A549 (cell line): ENCODE results near the gene FAM20B.

ENCODE experiments used
- BHLHE40 ChIP-seq: IDR thresholded peaks from 2 replicates; pipeline ENCODE4 v1.6.1; 2012; ENCODE audit warnings: low read depth, low read length, inconsistent platforms
- EP300 ChIP-seq, 2 experiments: fragments of >200 bp; sonication (Bioruptor Twin); formaldehyde crosslinking; IDR thresholded peaks; 2 replicates in 1 of 2; 3 replicates in 1 of 2; pipeline ENCODE4 v1.6.1; 2016 to 2017
- ESRRA ChIP-seq: fragments of 150-350 bp; IDR thresholded peaks from 2 replicates; pipeline ENCODE4 v1.6.1; 2014; ENCODE audit warnings: mild to moderate bottlenecking, low read length, borderline replicate concordance
- KDM1A ChIP-seq: fragments of 200-600 bp; sonication (generic); IDR thresholded peaks from 2 replicates; pipeline ENCODE4 v1.6.1; 2016; ENCODE audit warnings: low read depth, mild to moderate bottlenecking
- KDM5A ChIP-seq: fragments of 200-600 bp; sonication (generic); IDR thresholded peaks from 2 replicates; pipeline ENCODE4 v1.6.1; 2016; ENCODE audit warnings: antibody characterized with exemption, mild to moderate bottlenecking
- MAFK ChIP-seq: fragments of 450-650 bp; IDR thresholded peaks from 2 replicates; pipeline ENCODE4 v1.6.1; 2014; ENCODE audit not compliant: partially characterized antibody
- RNF2 ChIP-seq: fragments of 200-600 bp; sonication (generic); IDR thresholded peaks from 2 replicates; pipeline ENCODE4 v1.6.1; 2016; ENCODE audit warnings: low read depth, mild to moderate bottlenecking, antibody characterized with exemption, moderate library complexity, borderline replicate concordance
- SREBF2 ChIP-seq: fragments of 450-650 bp; IDR thresholded peaks from 2 replicates; pipeline ENCODE4 v1.6.1; 2014; ENCODE audit warnings: mild to moderate bottlenecking, moderate library complexity
- TF ChIP-seq, protein P1 (sequence below): fragments of >200 bp; sonication (Bioruptor Twin); formaldehyde crosslinking; IDR thresholded peaks from 3 replicates; pipeline ENCODE4 v1.5.1; 2016
- TF ChIP-seq, protein P2 (sequence below): IDR thresholded peaks from 2 replicates; pipeline ENCODE4 v1.6.1; 2012
- TF ChIP-seq, protein P3 (sequence below): fragments of 250-450 bp; sonication (Bioruptor Pico); IDR thresholded peaks from 2 replicates; pipeline ENCODE4 v1.5.0; 2020; ENCODE audit warnings: low read depth, mild to moderate bottlenecking, moderate library complexity
- TF ChIP-seq, protein P4 (sequence below): IDR thresholded peaks from 2 replicates; pipeline ENCODE4 v1.6.1; 2012
- TF ChIP-seq, protein P5 (sequence below): fragments of 200-600 bp; sonication (generic); IDR thresholded peaks from 2 replicates; pipeline ENCODE4 v1.6.1; 2016; ENCODE audit warnings: antibody characterized with exemption, mild to moderate bottlenecking, moderate library complexity

DNA sequence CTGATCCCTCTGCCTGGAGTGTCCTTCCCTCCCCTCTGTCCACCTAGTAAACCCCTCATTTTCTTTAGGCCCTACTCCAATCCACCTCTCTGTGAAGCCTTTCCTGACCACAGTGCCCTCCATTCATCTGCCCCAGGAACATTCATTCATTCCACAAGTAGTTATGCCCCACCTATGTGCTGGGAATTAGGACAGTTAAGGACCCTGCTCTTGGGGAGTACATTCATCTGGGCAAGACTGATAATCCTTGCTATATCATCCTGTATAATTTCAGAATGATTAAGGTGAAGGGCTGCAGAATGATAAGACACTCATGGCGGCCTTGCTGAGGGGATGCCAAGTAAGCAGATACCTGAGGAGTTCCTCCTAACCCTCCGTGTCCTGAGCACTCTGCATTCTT lies 10.3 kb upstream of the FAM20B start:
- TF ChIP-seq, protein P1, sequence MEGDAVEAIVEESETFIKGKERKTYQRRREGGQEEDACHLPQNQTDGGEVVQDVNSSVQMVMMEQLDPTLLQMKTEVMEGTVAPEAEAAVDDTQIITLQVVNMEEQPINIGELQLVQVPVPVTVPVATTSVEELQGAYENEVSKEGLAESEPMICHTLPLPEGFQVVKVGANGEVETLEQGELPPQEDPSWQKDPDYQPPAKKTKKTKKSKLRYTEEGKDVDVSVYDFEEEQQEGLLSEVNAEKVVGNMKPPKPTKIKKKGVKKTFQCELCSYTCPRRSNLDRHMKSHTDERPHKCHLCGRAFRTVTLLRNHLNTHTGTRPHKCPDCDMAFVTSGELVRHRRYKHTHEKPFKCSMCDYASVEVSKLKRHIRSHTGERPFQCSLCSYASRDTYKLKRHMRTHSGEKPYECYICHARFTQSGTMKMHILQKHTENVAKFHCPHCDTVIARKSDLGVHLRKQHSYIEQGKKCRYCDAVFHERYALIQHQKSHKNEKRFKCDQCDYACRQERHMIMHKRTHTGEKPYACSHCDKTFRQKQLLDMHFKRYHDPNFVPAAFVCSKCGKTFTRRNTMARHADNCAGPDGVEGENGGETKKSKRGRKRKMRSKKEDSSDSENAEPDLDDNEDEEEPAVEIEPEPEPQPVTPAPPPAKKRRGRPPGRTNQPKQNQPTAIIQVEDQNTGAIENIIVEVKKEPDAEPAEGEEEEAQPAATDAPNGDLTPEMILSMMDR = no peak
- TF ChIP-seq, protein P2, sequence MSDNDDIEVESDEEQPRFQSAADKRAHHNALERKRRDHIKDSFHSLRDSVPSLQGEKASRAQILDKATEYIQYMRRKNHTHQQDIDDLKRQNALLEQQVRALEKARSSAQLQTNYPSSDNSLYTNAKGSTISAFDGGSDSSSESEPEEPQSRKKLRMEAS = no peak
- TF ChIP-seq EP300 (IDR thresholded peaks at IDR 0.05) = no peak
- TF ChIP-seq KDM5A = no peak
- TF ChIP-seq, protein P3, sequence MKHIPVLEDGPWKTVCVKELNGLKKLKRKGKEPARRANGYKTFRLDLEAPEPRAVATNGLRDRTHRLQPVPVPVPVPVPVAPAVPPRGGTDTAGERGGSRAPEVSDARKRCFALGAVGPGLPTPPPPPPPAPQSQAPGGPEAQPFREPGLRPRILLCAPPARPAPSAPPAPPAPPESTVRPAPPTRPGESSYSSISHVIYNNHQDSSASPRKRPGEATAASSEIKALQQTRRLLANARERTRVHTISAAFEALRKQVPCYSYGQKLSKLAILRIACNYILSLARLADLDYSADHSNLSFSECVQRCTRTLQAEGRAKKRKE (CRISPR knock-in tag) = no peak
- TF ChIP-seq BHLHE40 = no peak
- TF ChIP-seq RNF2 = no peak
- no peak for TF ChIP-seq MAFK
- no peak for TF ChIP-seq KDM1A
- no peak for TF ChIP-seq ESRRA
- no peak for TF ChIP-seq SREBF2
- TF ChIP-seq, protein P4, sequence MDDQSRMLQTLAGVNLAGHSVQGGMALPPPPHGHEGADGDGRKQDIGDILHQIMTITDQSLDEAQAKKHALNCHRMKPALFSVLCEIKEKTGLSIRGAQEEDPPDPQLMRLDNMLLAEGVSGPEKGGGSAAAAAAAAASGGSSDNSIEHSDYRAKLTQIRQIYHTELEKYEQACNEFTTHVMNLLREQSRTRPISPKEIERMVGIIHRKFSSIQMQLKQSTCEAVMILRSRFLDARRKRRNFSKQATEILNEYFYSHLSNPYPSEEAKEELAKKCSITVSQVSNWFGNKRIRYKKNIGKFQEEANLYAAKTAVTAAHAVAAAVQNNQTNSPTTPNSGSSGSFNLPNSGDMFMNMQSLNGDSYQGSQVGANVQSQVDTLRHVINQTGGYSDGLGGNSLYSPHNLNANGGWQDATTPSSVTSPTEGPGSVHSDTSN = no peak
- TF ChIP-seq, protein P5, sequence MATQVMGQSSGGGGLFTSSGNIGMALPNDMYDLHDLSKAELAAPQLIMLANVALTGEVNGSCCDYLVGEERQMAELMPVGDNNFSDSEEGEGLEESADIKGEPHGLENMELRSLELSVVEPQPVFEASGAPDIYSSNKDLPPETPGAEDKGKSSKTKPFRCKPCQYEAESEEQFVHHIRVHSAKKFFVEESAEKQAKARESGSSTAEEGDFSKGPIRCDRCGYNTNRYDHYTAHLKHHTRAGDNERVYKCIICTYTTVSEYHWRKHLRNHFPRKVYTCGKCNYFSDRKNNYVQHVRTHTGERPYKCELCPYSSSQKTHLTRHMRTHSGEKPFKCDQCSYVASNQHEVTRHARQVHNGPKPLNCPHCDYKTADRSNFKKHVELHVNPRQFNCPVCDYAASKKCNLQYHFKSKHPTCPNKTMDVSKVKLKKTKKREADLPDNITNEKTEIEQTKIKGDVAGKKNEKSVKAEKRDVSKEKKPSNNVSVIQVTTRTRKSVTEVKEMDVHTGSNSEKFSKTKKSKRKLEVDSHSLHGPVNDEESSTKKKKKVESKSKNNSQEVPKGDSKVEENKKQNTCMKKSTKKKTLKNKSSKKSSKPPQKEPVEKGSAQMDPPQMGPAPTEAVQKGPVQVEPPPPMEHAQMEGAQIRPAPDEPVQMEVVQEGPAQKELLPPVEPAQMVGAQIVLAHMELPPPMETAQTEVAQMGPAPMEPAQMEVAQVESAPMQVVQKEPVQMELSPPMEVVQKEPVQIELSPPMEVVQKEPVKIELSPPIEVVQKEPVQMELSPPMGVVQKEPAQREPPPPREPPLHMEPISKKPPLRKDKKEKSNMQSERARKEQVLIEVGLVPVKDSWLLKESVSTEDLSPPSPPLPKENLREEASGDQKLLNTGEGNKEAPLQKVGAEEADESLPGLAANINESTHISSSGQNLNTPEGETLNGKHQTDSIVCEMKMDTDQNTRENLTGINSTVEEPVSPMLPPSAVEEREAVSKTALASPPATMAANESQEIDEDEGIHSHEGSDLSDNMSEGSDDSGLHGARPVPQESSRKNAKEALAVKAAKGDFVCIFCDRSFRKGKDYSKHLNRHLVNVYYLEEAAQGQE = no peak
